ENCODE results near the gene ZNF213.
A peak's percentile ranks its signal among the peaks of the same experiment; 100 is the strongest.

The ZNF213 gene

GRCh38 chr16:3152277-3152990, 17.6 kb downstream of the ZNF213 start:
- Histone ChIP-seq H3K4me3 (ENCODE audit: low read length) (peak overlapping the region; percentile 73), H3K27me3 (ENCODE audit: insufficient read depth, low read length) (peaks cover 22% of the 10 kb centered on the region), H3K9me3 (ENCODE audit: insufficient read depth, low read depth, low read length) (no peaks in the 10 kb centered on the region), H3K27ac (ENCODE audit: low read depth, low read length) (0 out of 2 replicates have a peak overlapping the region, but pooled peaks have one; percentile 26), H3K9ac (ENCODE audit: low read depth, low read length) (peak overlapping the region; percentile 35; the same call in 1 of the 2 replicates), H3K4me1 (ENCODE audit: insufficient read depth, low read length) (no peaks in the 10 kb centered on the region), H3K36me3 (ENCODE audit: insufficient read depth, low read length) (no peaks in the 10 kb centered on the region)
- WGBS, result 2% methylated on average over 42 of the region's 42 CpGs

GRCh38 chr16:3152991-3153368, 18.2 kb downstream of the ZNF213 start:
- Histone ChIP-seq H3K27me3 (ENCODE audit: insufficient read depth, low read length) (peaks cover 22% of the 10 kb centered on the region), H3K27ac (ENCODE audit: low read depth, low read length) (no peak overlapping the region), H3K9ac (ENCODE audit: low read depth, low read length) (no peak overlapping the region), H3K9me3 (ENCODE audit: insufficient read depth, low read depth, low read length) (no peaks in the 10 kb centered on the region), H3K4me3 (ENCODE audit: low read length) (peak overlapping the region; percentile 73; the same call in 1 of the 2 replicates), H3K36me3 (ENCODE audit: insufficient read depth, low read length) (no peaks in the 10 kb centered on the region), H3K4me1 (ENCODE audit: insufficient read depth, low read length) (no peaks in the 10 kb centered on the region)
- WGBS, result 12% methylated on average over 7 of the region's 8 CpGs

GRCh38 chr16:3155181-3155580, 20.4 kb downstream of the ZNF213 start:
- H3K4me3 ChIP-seq (ENCODE audit: low read length), result no peak overlapping the region
- H3K4me1 ChIP-seq (ENCODE audit: insufficient read depth, low read length), result no peaks in the 10 kb centered on the region
- H3K27me3 ChIP-seq (ENCODE audit: insufficient read depth, low read length), result peaks cover 10% of the 10 kb centered on the region
- no peaks in the 10 kb centered on the region for H3K36me3 ChIP-seq (ENCODE audit: insufficient read depth, low read length)
- H3K9ac ChIP-seq (ENCODE audit: low read depth, low read length), result no peak overlapping the region
- H3K9me3 ChIP-seq (ENCODE audit: insufficient read depth, low read depth, low read length), result no peaks in the 10 kb centered on the region
- WGBS, result 89% methylated on average over 2 of the region's 2 CpGs
- no peak overlapping the region for H3K27ac ChIP-seq (ENCODE audit: low read depth, low read length)

GRCh38 chr16:3155972-3156371, 21.1 kb downstream of the ZNF213 start:
- Histone ChIP-seq H3K4me1 (ENCODE audit: insufficient read depth, low read length) (no peaks in the 10 kb centered on the region), H3K4me3 (ENCODE audit: low read length) (no peak overlapping the region), H3K9ac (ENCODE audit: low read depth, low read length) (no peak overlapping the region), H3K27me3 (ENCODE audit: insufficient read depth, low read length) (peaks cover 10% of the 10 kb centered on the region), H3K9me3 (ENCODE audit: insufficient read depth, low read depth, low read length) (no peaks in the 10 kb centered on the region), H3K36me3 (ENCODE audit: insufficient read depth, low read length) (no peaks in the 10 kb centered on the region), H3K27ac (ENCODE audit: low read depth, low read length) (no peak overlapping the region)
- 95% methylated on average over 3 of the region's 3 CpGs for WGBS

- peak overlapping the region; percentile 87 for H3K4me3 ChIP-seq (ENCODE audit: low read length)
- H3K9me3 ChIP-seq (ENCODE audit: insufficient read depth, low read depth, low read length), result no peaks in the 10 kb centered on the region
- peaks cover 10% of the 10 kb centered on the region for H3K27me3 ChIP-seq (ENCODE audit: insufficient read depth, low read length)
- WGBS, result 1% methylated on average over 58 of the region's 59 CpGs
- no peak overlapping the region for H3K27ac ChIP-seq (ENCODE audit: low read depth, low read length)
- no peaks in the 10 kb centered on the region for H3K36me3 ChIP-seq (ENCODE audit: insufficient read depth, low read length)
- H3K4me1 ChIP-seq (ENCODE audit: insufficient read depth, low read length), result no peaks in the 10 kb centered on the region
- no peak overlapping the region for H3K9ac ChIP-seq (ENCODE audit: low read depth, low read length)
These were observed 22.6 kb downstream of the ZNF213 start for GRCh38 chr16:3157229-3158025.

GRCh38 chr16:3158026-3158509, 23.2 kb downstream of the ZNF213 start:
- WGBS, result under 1% methylated on average over 27 of the region's 27 CpGs
- H3K36me3 ChIP-seq (ENCODE audit: insufficient read depth, low read length), result no peaks in the 10 kb centered on the region
- H3K9ac ChIP-seq (ENCODE audit: low read depth, low read length), result peak overlapping the region; percentile 29; the same call in 1 of the 2 replicates
- peak overlapping the region; percentile 87 for H3K4me3 ChIP-seq (ENCODE audit: low read length)
- no peaks in the 10 kb centered on the region for H3K4me1 ChIP-seq (ENCODE audit: insufficient read depth, low read length)
- H3K9me3 ChIP-seq (ENCODE audit: insufficient read depth, low read depth, low read length), result no peaks in the 10 kb centered on the region
- H3K27ac ChIP-seq (ENCODE audit: low read depth, low read length), result no peak overlapping the region
- peaks cover 10% of the 10 kb centered on the region for H3K27me3 ChIP-seq (ENCODE audit: insufficient read depth, low read length)

GRCh38 chr16:3158510-3159314, 23.9 kb downstream of the ZNF213 start:
- peak overlapping the region; percentile 81 for H3K27ac ChIP-seq (ENCODE audit: low read depth, low read length)
- under 1% methylated on average over 70 of the region's 70 CpGs for WGBS
- no peaks in the 10 kb centered on the region for H3K9me3 ChIP-seq (ENCODE audit: insufficient read depth, low read depth, low read length)
- peak overlapping the region; percentile 77 for H3K9ac ChIP-seq (ENCODE audit: low read depth, low read length)
- no peaks in the 10 kb centered on the region for H3K4me1 ChIP-seq (ENCODE audit: insufficient read depth, low read length)
- no peaks in the 10 kb centered on the region for H3K36me3 ChIP-seq (ENCODE audit: insufficient read depth, low read length)
- peak overlapping the region; percentile 87 for H3K4me3 ChIP-seq (ENCODE audit: low read length)
- peaks cover 10% of the 10 kb centered on the region for H3K27me3 ChIP-seq (ENCODE audit: insufficient read depth, low read length)

- H3K27me3 ChIP-seq (ENCODE audit: insufficient read depth, low read length), result peaks cover 10% of the 10 kb centered on the region
- WGBS, result 94% methylated on average over 36 of the region's 36 CpGs
- H3K4me1 ChIP-seq (ENCODE audit: insufficient read depth, low read length), result no peaks in the 10 kb centered on the region
- no peaks in the 10 kb centered on the region for H3K9me3 ChIP-seq (ENCODE audit: insufficient read depth, low read depth, low read length)
- no peak overlapping the region for H3K4me3 ChIP-seq (ENCODE audit: low read length)
- H3K27ac ChIP-seq (ENCODE audit: low read depth, low read length), result no peak overlapping the region
- H3K9ac ChIP-seq (ENCODE audit: low read depth, low read length), result no peak overlapping the region
- H3K36me3 ChIP-seq (ENCODE audit: insufficient read depth, low read length), result no peaks in the 10 kb centered on the region
These were observed 26.6 kb downstream of the ZNF213 start for GRCh38 chr16:3161235-3162018.

- no peaks in the 10 kb centered on the region for H3K9me3 ChIP-seq (ENCODE audit: insufficient read depth, low read depth, low read length)
- no peak overlapping the region for H3K4me3 ChIP-seq (ENCODE audit: low read length)
- no peaks in the 10 kb centered on the region for H3K36me3 ChIP-seq (ENCODE audit: insufficient read depth, low read length)
- peaks cover 21% of the 10 kb centered on the region for H3K27me3 ChIP-seq (ENCODE audit: insufficient read depth, low read length)
- 91% methylated on average over 37 of the region's 37 CpGs for WGBS
- H3K27ac ChIP-seq (ENCODE audit: low read depth, low read length), result no peak overlapping the region
- H3K4me1 ChIP-seq (ENCODE audit: insufficient read depth, low read length), result no peaks in the 10 kb centered on the region
- no peak overlapping the region for H3K9ac ChIP-seq (ENCODE audit: low read depth, low read length)
These were observed 29.5 kb downstream of the ZNF213 start for GRCh38 chr16:3164121-3164991.
